GM10266 (cell line): ENCODE data around the gene NBEA.
"Not testable (repeated sequence)": the region's sequence is repeated elsewhere in the genome, so short reads cannot be mapped to it uniquely, and the experiment has no call there.

Experiments used
- DNase-seq: peaks from one replicate; pipeline ENCODE4 v3.0.0; 2012; ENCODE audit errors: extremely low spot score
- TF ChIP-seq, protein P1 (sequence below): IDR thresholded peaks from 2 replicates; pipeline ENCODE4 v1.5.1; 2012; ENCODE audit warnings: mild to moderate bottlenecking, low read depth; ENCODE audit not compliant: control insufficient read depth, insufficient read depth; ENCODE audit errors: missing control alignments

Gene NBEA

DNA sequence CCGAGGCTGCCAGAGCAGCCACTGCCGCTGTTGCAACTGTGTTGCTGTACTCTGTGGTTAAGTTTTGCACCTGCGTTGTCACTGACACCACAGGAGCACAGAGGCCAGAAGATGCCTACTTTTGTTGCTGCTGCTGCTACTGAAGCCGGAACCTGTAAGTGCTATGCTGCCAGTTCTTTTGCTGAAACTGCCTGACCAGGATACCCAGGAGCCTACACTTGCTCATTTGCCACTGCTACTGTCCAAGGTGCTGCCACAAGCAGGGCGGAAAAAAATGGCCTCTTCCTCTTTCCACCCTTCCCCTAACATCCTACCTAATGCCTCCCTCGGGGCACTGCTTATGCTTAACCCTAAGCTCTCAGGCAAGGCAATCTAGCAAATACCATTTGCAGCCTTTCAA lies 29.0 kb upstream of the NBEA start:
- DNase-seq, result no peak
- TF ChIP-seq, protein P1, sequence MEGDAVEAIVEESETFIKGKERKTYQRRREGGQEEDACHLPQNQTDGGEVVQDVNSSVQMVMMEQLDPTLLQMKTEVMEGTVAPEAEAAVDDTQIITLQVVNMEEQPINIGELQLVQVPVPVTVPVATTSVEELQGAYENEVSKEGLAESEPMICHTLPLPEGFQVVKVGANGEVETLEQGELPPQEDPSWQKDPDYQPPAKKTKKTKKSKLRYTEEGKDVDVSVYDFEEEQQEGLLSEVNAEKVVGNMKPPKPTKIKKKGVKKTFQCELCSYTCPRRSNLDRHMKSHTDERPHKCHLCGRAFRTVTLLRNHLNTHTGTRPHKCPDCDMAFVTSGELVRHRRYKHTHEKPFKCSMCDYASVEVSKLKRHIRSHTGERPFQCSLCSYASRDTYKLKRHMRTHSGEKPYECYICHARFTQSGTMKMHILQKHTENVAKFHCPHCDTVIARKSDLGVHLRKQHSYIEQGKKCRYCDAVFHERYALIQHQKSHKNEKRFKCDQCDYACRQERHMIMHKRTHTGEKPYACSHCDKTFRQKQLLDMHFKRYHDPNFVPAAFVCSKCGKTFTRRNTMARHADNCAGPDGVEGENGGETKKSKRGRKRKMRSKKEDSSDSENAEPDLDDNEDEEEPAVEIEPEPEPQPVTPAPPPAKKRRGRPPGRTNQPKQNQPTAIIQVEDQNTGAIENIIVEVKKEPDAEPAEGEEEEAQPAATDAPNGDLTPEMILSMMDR, result no peak

GRCh38 chr13:34914416-34914815 lies 27.7 kb upstream of the NBEA start:
- DNase-seq, result no peak
- TF ChIP-seq, protein P1, result no peak

GRCh38 chr13:34926508-34926907 lies 15.6 kb upstream of the NBEA start:
- DNase-seq, result no peak
- TF ChIP-seq, protein P1, result no peak

DNA sequence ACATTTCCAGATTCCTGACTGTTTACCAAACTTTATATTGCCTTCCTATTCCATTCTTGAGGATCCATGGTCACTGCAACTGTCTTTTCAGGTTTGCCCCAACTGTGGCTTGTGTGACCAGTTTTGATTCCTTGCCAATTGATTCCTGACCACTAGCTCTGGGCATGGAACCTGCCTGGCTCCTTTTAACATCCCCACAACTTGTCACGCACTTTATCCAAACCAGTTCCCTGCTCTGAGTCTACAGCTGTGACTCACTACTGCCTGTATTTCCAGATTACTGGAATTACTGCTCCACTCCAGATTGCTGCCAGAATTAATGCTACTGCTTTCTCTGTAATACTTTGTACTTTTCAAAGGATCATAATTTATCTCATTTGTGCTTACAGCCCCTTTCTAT lies 13.4 kb upstream of the NBEA start:
- not testable (repeated sequence) for DNase-seq

DNA sequence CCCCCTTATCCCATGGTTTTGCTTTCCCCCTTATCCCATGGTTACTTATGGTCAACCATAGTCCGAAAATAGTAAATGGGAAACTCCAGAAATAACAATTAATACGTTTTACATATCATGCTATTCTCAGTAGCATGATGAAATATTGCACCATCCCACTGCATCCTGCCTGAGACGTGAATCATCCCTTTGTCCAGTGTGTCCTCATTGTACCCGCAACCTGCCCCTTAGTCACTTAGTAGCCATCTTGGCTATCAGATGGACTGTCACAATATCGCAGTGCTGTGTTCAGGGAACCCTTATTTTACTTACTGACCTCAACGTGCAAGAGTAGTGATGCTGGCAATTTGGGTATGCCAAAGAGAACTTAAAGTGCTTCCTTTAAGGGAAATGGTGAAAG lies 10.5 kb upstream of the NBEA start:
- no peak for DNase-seq
- TF ChIP-seq, protein P1, result no peak

DNA sequence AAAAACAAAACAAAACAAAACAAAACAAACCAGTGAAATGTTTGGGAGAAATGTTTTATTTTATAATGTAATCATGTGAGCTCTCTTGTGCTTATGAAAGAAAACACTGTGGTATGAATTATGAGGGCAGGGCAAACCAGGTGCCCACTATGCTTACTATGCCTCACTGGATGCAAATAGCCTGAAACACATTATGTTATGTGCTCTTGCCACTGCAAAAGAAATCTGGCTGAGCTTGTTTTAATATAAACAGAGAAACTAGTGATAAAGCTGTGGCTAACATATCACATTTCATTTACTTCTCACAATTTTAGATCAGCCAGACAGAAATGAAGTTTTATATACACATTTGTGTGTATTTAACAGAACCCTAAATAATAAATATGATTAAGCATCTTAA lies 8.7 kb upstream of the NBEA start:
- TF ChIP-seq, protein P1, result no peak
- no peak for DNase-seq

DNA sequence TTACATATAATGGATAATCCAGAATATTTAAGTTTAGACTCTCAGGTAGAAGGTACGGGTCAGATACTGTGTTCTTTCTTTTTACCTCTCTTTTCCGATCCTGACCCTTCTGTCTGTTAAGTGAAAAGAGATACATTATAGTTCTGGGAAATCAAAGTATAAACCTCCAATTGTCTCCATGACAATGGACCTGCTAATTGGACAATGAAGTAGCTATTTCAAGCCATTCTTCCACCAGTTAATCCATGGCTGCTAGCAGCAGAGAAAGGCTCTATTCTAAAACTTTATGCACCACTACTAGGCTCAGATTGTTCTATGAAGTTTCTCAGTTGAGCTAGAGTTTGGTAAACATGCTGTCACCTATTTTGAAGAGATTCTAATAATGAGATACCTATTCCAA lies 8.3 kb upstream of the NBEA start:
- DNase-seq, result no peak
- TF ChIP-seq, protein P1, result no peak

GRCh38 chr13:34935841-34936240 lies 6.2 kb upstream of the NBEA start:
- TF ChIP-seq, protein P1, result no peak
- no peak for DNase-seq
